GM11168 (cell line): Measurements from ENCODE around the gene KATNB1.
"Not testable (repeated sequence)": the region's sequence is repeated elsewhere in the genome, so short reads cannot be mapped to it uniquely, and the experiment has no call there.

ENCODE experiments used
- in situ Hi-C: fragments of 300-500 bp; cut with MboI; formaldehyde crosslinking; loops from one replicate; pipeline ENCODE4 v1.12.0; 2022; ENCODE audit warnings: low sequenced_read_pairs; ENCODE audit not compliant: unreplicated experiment

KATNB1 gene

DNA sequence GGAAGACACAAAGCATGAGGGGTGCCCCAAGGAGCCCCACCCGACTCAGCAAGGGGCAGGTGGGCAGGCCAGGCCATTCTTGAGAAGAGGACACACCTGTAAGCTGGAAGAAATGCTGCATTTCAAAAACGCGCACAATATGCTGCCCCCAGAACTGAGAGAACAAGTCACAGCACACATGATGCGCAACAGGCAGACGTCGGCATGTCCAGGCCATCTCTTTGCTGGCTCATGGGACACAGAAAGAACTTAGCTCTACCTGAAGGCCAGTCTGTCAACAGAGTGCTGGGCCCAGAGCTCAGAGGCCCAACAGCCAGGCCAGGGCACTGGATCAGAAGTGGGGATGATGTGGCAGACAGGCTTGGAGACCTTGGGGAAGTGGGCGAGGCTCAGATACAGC lies 48.8 kb downstream of the KATNB1 start:
- in situ Hi-C loops = no loop called here

DNA sequence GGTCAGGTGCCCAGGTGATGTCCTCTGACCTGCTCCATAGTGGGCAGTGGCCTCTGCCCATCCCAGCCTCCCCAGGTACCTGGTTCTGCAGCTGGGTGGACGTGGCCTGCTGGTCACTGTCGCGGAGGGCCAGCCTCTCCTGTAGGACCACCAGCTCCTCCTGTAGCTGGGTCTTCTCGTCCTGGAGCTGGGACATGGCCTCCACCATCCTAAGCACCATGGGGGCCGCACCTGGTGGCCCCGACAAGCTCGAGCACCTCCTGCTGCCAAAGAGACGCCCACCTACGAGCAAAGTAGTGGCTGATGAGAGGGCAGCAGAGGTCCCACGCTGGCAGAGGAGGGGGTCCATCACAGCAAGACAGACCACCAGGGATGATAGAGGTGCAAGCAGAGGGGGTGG lies 49.8 kb downstream of the KATNB1 start:
- in situ Hi-C loops = no loop called here

DNA sequence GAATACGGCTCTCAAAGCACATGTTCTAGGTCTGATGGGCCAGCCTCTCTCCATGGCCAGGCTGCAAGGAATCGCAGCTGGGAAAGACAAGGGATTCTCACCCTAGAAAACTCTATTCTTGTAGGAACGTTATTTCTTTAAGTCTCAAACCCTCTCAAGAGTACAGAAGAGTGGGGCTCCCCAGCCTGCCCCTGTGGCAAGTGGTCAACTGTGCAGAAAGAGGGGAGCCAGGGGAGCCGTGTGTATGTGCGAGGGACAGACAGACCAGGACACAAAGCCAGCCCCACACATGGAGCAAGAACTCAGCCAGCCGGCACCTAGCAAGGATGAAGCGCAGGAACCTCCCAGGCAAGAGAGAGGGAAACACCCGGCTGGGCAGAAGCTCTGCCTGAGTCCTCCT lies 50.4 kb downstream of the KATNB1 start:
- in situ Hi-C loops = no loop called here

DNA sequence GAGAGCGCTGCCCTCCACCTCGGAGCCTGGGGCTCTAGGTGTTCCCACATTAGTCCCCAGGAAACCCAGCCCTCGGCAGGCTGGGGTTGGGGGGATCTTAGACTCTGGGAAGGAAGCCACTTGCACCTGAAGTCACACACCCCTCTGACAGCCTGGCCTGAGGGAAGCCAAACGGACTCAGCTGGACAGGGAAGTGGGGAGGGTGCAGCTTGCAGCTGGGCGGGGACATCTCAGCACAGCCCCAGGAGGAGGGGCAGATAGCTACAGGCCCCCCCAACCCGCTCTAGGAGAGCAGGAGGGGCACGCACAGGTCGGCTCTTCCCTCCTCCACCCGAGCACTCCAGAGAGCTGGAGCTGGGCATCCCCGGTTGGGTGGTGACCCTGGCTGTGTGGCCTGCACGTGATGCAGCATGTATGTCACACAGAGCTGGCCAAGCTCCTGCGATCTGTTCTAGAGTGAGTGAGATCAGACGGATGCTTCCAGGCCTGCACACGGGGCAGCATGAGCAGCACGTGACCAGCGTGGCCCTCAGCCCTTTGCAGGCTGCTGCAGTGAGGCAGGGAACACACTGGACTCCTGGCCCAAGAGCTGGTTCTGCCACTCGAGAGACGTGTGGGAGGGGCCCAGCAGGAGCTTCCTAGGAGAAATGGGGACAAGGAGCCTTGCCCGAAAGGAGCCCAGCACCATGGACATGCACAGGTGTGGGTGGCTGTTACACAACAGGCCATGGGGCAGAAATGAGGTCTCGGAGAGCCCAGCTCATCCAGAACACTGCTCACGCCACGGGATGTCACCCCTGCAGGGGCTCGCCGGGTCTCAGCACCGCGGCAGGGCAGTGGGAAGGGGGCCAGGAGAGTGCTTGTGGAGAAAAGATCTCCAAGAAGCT lies 51.3 kb downstream of the KATNB1 start:
- in situ Hi-C loops = no loop called here

DNA sequence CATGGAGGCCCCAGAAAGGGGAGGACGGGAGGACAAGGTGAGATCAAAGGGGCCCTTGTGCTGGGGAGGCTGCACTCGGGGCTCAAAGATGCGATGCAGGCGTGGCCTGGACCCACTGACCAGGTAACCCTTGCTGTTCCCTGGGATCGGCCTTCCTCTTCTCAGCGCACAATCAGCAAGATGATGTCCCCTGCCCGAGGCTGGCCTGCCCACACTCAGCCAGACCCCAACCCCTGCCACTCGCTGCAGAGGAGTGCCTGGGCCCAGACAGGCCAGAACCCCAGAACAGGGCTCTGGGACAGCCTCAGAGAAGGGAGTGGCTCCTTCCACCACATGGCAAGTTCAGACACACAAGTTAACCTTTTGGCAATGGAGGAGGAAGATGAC lies 51.9 kb downstream of the KATNB1 start:
- in situ Hi-C loops = no loop called here

DNA sequence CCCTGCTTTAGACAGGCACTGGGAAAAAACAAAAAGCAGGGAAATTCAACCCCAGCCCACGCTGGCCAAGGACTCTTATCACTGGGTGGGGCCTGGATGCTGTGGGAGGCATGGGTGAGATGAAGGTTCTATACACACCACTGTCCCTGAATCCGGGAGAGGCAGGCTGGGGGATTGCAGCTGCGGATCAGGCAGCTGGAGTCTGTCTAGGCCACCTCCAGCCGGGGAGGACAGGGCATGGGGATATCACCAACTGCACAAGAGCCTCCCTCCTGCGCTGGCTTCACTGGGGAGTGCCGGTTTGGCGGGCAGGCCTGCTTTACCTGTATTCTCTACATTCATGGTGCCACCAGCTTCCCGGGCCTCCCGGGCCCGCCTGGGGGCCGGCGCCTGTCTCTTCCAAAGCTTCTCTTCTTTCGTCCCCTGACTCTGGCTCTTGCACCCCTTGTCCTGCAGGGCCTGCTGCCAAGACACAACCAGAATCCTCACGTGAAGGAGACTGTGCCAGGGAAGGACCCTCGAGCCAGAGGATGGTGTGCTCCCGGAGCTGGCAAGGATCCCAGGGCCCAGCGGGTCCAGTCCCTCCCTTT lies 52.8 kb downstream of the KATNB1 start:
- in situ Hi-C loops = no loop called here

DNA sequence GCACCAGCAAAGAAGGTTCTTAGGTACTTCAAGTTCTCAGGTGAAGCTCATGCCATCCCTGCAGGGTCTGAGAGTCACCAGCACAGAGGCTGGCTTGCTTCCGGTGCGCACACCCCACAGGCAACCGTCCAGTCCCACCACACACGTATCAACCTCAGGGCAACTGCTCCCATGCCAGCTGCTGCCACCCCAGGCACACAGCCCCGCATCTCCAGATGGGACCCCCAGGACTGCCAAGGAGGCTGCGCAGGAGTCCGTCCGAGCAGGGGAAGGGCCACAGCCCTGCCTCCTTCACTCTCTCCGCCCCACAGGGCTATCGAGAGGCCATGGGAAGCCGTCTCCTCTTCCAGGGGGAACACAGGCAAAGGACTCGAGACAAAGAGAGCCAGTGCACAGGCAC lies 53.4 kb downstream of the KATNB1 start:
- in situ Hi-C loops = no loop called here

DNA sequence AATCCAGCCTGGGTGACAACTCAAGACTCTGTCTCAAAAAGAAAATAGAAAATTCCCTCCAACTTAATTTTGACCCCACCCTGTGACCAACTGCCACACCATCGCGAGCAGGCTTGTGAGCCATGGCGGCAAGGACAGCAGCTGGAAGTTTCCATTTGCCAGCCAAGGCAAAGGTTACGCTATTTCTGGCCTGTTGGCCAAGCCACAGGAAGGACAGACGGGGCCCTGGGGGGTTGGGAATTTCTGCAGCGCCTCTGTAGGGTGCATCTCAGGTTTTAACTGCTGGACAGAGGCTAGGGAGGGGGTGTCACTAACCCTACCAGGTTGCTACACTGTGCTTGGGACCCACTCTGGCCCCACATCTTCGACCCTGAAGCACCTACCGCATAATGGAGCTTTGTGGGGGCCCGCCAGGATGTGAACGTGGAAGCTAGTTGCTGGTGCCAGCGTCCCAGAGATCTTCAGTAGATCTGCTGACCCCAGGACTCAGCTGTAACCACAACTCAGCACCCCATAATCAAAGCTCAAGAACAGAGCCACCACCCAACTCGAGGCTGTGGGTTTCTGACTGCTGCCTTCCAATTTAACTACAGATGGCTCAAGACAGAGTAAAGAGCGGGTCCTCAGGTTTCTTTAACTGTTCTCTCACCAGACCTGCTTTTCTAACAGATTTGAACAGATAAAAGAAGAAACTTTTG lies 55.8 kb downstream of the KATNB1 start:
- in situ Hi-C loops = no loop called here

DNA sequence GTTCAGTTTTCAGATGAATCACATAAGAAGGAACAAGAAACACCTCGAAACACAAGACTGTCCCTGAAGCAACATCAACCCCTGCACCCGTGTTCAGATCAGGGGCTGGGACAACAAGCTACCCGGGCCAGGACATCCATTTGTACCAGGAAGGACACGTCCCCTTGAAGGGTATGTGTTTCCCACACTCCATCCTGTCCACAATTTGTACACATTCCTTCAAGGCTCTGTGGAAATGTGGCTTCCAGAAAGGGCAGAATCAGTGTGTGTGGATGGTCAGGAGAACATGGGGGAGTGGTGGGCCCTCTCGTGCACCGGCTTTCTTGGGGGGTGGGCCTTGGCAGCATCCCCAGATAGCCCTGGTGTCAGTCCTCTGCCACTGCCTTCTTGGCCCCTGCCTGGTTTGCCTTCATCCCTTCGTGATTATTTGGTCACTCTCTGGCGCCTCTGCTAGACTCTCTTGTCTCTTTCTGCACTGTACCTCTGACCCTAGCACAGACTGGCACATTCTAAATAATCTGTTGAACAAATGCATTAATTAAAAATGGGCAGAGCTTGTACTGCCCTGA lies 56.4 kb downstream of the KATNB1 start:
- in situ Hi-C loops = no loop called here

DNA sequence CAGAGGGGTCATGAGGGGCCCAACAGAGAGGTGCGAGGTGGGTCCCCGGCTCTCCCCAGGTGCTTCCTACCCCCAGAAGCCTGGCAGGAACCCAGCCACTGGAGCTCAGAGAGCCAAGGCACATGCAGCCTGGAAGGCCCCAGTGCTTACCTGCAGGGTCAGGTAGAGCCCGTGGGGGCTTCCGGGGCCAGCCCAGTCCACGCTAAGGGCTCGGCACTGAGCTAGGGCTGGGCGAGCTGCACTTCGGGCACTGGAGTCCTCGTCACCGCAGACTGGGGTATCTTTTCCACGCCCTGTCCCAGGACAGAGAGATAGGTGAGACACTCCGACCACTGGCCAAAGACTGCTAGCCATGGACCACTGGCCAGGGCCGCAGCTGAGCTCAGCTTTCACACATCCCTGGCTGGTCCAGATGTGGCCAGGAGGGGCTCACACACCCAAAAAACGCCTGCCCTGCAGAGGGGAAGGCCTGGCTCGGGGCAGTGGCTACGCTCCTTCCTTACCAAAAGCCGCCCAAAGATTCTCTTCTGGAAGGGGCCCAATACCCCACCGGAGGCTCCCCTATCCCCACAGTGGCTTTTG lies 59.4 kb downstream of the KATNB1 start:
- in situ Hi-C loops = no loop called here

DNA sequence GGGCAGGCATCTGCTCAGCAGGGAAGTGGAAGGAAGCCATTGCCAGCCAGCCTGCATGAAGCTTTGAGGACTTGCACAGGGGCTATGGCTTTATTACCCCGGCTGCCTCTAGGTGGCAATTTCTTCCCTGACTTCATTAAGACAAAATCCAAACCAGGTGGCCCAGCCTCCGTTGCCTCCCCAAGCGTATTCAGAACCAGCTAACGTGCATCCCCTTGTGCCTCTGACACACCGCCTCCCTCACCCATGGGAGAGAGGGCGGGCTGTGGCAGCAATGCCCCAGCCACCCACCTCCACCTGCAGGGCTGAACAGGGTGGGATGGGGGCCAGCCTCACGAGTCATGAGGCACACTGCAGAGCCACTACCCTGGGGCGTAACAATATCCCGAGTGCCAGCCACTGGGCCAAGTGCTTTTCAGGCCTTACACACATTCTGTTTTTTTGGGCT lies 59.9 kb downstream of the KATNB1 start:
- in situ Hi-C loops = no loop called here

DNA sequence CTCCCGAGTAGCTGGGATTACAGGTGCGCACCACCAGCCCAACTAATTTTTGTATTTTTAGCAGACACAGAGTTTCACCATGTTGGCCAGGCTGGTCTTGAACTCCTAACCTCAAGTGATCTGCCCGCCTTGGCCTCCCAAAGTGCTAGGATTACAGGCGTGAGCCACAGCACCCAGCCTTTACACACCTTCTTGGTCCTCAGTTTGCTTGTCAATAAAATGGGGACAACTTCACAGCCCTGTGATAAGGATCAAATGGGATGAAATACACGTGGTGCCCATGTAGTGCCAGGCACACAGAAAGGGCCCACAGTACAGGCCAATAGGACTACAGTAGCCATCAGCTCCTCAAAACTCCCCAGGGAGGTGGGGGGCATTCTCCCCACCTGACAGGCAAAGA lies 60.4 kb downstream of the KATNB1 start:
- in situ Hi-C loops = not testable (repeated sequence)

DNA sequence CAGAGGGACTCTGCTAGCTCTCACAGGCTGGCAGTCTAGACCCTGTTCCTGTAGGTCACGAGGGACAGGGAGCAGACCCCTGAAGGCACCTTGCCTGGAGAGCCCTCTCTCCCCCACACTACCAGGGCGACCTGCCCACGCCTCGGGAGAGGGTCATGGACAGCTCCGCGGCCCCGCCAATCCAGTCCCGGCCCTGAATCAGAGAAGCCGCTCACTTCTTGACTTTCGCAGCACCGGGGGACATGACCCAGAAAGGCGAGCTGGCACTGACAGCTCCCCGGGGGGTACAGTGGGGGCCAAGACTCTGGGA lies 61.6 kb downstream of the KATNB1 start:
- in situ Hi-C loops = no loop called here

DNA sequence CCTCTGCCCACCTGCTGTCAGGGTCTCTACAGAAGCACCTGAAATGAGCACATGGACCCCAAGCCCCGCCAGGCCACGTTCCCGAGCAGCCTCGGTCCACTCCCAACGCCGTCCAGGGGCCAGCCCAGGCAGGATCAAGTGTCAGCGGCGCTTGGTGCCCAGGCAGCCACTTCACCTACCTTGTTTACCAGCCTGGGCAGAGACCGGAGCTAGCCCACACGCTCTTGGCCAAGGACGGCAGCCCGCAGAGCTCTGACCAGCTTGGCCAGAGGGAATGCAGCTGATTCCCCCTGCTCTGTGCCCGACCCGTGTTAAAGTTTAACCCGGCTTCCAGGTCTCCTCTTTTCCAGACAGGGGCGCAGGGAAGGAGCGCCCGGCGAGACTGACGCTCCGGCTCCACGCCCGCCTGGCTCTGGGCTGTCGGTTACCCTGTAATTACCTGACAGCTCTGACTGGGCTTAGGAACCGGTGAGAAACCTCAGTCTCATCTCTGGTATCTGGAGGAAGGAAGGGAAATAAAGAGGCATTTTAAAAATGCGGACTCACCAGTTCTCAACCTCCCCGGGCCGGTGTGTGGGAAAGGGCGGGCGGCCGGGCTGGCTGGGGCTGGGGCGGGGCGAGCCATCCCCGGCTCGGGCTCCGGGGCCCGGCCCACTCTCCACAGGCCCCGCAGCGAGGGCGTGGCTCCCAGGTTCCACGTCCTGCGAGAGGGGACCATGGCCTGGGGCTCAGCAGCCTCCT lies 62.1 kb downstream of the KATNB1 start:
- in situ Hi-C loops = no loop called here

DNA sequence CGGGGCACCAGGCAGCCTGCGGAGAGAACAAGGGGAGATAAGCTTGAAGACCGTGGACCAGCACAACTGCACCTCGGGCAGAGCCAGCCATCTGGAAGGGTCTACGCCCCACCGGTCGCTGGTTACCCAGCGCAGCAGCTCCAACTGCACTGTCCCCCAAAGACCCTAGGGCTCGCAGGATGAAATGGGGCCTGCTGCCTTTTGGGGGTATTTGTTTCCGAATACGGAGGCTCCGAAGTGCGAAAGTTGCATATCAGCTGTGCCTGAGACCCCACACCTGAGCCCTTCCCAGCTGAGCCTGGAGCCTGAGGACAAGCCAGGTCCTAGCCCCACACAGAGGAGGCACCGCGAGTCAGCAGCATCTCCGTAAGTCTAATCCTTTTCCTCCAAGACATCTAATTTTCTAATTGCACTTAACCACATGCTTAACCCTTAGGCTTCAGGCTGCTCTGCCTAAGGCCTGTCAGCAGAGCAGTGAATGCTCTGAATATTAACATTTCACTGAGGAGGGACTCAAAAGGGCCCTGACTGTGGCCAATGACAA lies 62.8 kb downstream of the KATNB1 start:
- in situ Hi-C loops = no loop called here

DNA sequence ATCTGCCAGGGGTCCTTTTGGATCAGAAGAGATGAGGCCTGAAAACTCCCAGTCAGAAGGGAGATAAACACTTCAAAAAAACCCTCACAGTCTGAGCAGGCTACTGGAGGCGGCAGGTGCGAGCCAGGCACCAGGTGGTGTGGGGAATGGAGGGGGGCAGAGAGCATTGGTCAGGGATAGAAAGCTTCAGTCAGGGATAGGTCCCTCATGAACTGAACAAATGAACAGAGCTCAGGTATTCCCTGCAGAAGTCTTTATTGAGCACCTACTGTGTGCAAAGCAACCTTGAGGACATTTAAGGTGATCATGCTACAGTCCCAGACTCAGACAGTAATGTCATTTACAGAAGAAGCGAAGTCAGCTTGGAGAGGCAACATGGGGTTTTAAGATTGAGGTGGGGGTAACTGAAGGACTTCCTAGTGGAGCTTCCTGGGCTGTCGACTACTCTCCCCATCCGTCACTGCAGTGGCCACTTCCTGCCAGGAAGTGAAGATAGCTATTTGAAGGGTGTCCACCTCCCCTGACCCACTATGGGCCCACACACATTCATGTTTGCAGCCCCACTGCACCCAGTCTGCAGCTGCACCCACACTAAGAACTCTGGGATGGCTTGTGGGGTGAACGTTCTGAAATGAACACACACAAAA lies 63.5 kb downstream of the KATNB1 start:
- in situ Hi-C loops = no loop called here

DNA sequence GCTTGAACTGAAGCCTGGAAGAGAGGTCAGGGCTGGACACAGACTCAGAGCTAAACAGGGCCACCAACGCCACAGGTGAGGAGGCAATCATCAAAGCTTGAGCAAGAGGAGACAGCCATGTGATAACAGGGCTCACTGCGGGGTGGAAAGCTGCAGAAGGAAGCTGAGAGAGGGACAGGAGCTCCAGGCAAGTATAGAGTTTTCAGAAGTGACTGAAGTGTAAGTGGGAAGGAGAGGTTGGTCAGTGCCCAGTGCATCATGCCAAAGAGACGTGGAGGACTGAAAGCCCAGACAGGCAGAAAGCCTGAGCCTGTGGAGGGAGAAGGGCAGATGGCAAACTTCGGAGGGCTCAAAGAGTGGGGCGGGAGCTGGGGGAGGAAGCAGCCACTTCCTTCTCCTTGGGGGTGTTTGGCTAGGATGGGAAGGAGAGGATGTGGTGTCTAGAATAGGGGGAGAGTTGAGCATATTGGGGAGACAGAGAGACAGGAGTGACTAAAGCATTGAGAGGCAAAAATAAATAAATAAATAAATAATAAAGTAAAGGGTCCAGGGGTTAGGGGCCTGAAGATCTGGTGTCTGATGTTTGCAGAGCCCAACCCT lies 64.1 kb downstream of the KATNB1 start:
- in situ Hi-C loops = no loop called here

DNA sequence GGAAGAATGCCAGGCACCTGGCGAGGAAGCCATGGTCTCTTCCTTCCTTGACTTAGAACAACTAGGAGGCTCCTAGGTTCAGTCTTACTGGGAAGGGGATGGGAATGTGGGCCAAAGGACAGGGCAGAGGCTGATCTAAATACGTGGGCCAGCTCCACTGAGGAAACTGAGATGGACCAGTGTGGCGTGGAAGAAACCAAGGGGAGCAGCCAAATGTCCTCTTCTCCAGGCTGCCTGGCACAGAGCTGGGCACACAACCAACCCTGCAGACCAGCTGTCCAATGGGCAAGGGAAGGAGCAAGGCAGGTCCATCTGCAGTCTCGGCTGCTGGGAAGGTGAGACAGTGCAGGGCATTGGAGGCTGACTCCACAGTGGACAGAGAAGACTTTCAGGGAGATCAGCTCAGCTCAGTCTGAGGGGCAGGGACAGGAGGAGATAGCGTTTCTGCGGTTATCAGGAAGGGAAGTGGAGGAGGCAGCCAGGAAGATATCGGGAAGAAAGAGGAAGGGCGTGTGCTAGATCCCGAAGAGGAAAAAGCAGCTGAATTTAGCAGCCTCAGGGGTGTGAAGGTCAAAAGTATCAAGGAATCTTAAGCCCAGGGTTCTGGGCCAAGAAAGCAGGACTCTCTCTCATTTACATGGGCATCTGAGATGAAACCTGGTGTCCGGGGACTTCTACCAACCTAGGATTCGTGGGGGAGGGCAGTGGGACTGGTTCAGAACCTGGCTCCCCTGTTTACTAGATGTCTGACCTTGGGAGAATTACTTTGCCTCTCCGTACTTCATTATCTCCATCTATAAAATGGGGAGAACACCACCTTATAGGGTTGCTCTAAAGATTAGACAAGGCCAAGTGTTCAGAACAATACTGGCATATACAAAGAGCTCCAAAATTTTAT lies 64.9 kb downstream of the KATNB1 start:
- in situ Hi-C loops = no loop called here
